Right lobe of liver (tissue), 4 donors: ENCODE data around the gene ZRANB3.

Experiments
- POLR2A ChIP-seq: fragments of 450-650 bp; IDR thresholded peaks from one replicate; pipeline ENCODE4 v1.6.1; 2017; ENCODE audit warnings: antibody characterized with exemption, mild to moderate bottlenecking
- TF ChIP-seq, protein P1 (sequence below), 4 donors: fragments of 200-600 bp in 3 of 4; fragments of 450-650 bp in 1 of 4; IDR thresholded peaks; one replicate each; pipeline versions ENCODE4 v1.5.1 to v1.8.0; 2016 to 2022; ENCODE audit warnings: antibody characterized with exemption in 4 of 4, mild to moderate bottlenecking in 2 of 4
- donor health status: DM: no; HTN: no; CAD: no.
- donor health status: DM: no; HTN: no; CAD: no.
- donor health status: DM: no; HTN: yes; CAD: no.

DNA sequence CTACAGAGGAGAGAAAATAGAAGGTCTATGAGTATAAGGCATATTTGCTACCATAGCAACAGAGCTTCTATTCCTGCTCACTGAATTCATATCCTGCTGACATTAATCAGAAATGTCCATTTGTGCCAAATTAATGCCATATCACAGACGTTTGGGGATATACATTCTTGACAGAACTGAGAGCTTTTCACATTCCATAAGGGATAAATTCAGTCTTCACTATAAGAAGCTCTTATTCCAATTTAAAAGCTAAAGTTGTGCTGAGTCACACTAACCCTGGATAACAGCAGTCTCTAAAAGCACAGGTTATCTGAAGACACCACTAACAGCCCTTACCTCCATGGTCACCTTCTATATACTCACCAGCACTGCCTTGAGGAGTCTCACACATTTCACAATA is 300.9 kb downstream of the ZRANB3 start:
- TF ChIP-seq, protein P1, sequence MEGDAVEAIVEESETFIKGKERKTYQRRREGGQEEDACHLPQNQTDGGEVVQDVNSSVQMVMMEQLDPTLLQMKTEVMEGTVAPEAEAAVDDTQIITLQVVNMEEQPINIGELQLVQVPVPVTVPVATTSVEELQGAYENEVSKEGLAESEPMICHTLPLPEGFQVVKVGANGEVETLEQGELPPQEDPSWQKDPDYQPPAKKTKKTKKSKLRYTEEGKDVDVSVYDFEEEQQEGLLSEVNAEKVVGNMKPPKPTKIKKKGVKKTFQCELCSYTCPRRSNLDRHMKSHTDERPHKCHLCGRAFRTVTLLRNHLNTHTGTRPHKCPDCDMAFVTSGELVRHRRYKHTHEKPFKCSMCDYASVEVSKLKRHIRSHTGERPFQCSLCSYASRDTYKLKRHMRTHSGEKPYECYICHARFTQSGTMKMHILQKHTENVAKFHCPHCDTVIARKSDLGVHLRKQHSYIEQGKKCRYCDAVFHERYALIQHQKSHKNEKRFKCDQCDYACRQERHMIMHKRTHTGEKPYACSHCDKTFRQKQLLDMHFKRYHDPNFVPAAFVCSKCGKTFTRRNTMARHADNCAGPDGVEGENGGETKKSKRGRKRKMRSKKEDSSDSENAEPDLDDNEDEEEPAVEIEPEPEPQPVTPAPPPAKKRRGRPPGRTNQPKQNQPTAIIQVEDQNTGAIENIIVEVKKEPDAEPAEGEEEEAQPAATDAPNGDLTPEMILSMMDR (IDR thresholded peaks at IDR 0.05): no peak
- no peak for TF ChIP-seq POLR2A
